RWPE2 (cell line): ENCODE data around the gene FOXRED2.

Experiments used
- ATAC-seq: fragments of 200-7000 bp; cut with Tn5 transposase; 3 replicates; pipeline ENCODE4 v1.9.1; 2021; ENCODE audit warnings: low read depth
- DNase-seq: peaks from one replicate; pipeline ENCODE4 v3.0.0-alpha.2; 2020; ENCODE audit warnings: low spot score
- H3K27ac ChIP-seq: fragments of 450-650 bp; 2 replicates; pipeline ENCODE4 v1.5.1; 2017; ENCODE audit warnings: mild to moderate bottlenecking; ENCODE audit not compliant: poor library complexity, severe bottlenecking
- H3K27me3 ChIP-seq: fragments of 250-450 bp; sonication (Bioruptor Pico); 2 replicates; pipeline ENCODE4 v1.5.1; 2021; ENCODE audit warnings: mild to moderate bottlenecking, moderate library complexity; ENCODE audit not compliant: insufficient read depth, poor library complexity, severe bottlenecking
- H3K36me3 ChIP-seq: fragments of 250-450 bp; sonication (Bioruptor Pico); 2 replicates; pipeline ENCODE4 v1.5.1; 2020; ENCODE audit warnings: low read depth, mild to moderate bottlenecking, moderate library complexity
- H3K4me1 ChIP-seq: fragments of 250-450 bp; sonication (Bioruptor Pico); 2 replicates; pipeline ENCODE4 v1.5.1; 2021; ENCODE audit warnings: mild to moderate bottlenecking, moderate library complexity; ENCODE audit not compliant: insufficient read depth, poor library complexity, severe bottlenecking
- H3K4me3 ChIP-seq: fragments of 250-450 bp; sonication (Bioruptor Pico); 2 replicates; pipeline ENCODE4 v1.5.1; 2021; ENCODE audit warnings: mild to moderate bottlenecking, moderate library complexity; ENCODE audit not compliant: severe bottlenecking
- H3K9me3 ChIP-seq: fragments of 250-450 bp; sonication (Bioruptor Pico); 2 replicates; pipeline ENCODE4 v1.5.1; 2021; ENCODE audit warnings: mild to moderate bottlenecking, moderate library complexity; ENCODE audit not compliant: severe bottlenecking
- TF ChIP-seq, protein P1 (sequence below): fragments of 450-650 bp; IDR thresholded peaks from one replicate; pipeline ENCODE4 v1.5.1; 2017; ENCODE audit warnings: mild to moderate bottlenecking, moderate library complexity; ENCODE audit not compliant: poor library complexity, severe bottlenecking

Gene FOXRED2

DNA sequence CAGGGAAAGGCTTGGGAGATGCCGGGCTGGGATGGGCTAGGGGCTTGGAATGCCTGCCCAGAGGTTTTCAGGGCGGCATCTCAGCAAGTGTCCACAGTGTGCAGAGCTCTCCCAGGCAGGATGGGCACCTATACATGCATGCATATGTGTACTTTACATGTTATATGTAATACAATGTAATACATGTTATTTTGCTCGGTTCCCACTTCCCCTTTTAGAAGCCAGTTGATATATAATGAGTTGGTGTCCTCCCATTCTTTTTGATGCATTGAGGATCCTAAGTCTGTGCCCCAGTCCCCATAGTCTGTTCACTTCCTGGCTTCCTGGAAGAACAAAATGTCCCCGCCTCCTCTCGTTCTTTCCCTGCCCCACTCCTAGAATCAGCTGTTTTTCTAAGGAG is 42.2 kb upstream of the FOXRED2 start:
- ATAC-seq: no peak
- H3K9me3 ChIP-seq: no peaks in the 10 kb centered on the region
- no peak overlapping the region for H3K27ac ChIP-seq
- no peaks in the 10 kb centered on the region for H3K36me3 ChIP-seq
- no peak overlapping the region for H3K4me3 ChIP-seq
- H3K27me3 ChIP-seq: no peaks in the 10 kb centered on the region
- peaks cover 9% of the 10 kb centered on the region for H3K4me1 ChIP-seq
- TF ChIP-seq, protein P1, sequence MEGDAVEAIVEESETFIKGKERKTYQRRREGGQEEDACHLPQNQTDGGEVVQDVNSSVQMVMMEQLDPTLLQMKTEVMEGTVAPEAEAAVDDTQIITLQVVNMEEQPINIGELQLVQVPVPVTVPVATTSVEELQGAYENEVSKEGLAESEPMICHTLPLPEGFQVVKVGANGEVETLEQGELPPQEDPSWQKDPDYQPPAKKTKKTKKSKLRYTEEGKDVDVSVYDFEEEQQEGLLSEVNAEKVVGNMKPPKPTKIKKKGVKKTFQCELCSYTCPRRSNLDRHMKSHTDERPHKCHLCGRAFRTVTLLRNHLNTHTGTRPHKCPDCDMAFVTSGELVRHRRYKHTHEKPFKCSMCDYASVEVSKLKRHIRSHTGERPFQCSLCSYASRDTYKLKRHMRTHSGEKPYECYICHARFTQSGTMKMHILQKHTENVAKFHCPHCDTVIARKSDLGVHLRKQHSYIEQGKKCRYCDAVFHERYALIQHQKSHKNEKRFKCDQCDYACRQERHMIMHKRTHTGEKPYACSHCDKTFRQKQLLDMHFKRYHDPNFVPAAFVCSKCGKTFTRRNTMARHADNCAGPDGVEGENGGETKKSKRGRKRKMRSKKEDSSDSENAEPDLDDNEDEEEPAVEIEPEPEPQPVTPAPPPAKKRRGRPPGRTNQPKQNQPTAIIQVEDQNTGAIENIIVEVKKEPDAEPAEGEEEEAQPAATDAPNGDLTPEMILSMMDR: no peak
- DNase-seq: no peak

DNA sequence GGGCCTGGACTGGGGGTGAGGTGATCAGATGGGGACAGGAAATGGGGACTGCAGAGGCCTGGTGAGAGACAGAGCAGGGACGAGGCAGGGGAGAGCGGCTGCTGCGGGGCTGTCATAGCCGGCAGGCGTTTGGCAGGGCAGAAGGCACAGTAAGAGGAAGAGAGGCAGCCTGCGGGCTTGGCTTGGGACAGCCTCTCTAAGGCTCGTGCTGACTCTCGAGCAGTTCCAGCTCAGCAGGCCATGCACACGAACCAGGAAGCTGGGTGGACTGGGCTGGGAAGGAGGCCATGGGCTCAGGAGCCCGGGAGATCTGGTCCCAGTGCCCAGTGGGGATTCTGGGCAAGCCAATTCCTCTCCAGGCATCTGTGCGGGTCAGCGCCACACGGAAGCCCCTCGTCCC is 41.8 kb upstream of the FOXRED2 start:
- H3K36me3 ChIP-seq: no peaks in the 10 kb centered on the region
- ATAC-seq: no peak
- no peak for DNase-seq
- TF ChIP-seq, protein P1: no peak
- peaks cover 9% of the 10 kb centered on the region for H3K4me1 ChIP-seq
- H3K9me3 ChIP-seq: no peaks in the 10 kb centered on the region
- H3K4me3 ChIP-seq: no peak overlapping the region
- no peak overlapping the region for H3K27ac ChIP-seq
- no peaks in the 10 kb centered on the region for H3K27me3 ChIP-seq

DNA sequence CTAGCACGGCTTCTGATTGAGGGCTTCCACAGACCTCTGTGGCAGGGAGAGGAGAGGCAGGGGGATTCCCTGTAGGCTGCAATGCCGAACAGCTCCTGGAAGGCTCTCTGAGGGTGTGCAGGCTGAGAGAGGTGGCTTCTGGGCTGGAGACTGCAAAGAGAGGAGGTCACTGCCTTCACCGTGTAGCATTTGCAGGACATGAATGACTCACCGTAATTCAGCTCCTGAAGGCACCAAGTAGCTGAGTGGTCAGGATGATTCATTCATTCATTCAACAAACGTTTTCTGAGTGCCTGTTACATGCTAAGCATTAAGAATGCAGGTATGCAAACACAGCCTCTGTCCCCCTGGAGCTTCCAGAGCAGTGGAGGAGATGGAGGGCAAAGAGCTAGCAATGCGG is 40.1 kb upstream of the FOXRED2 start:
- ATAC-seq: peak; percentile 80

DNA sequence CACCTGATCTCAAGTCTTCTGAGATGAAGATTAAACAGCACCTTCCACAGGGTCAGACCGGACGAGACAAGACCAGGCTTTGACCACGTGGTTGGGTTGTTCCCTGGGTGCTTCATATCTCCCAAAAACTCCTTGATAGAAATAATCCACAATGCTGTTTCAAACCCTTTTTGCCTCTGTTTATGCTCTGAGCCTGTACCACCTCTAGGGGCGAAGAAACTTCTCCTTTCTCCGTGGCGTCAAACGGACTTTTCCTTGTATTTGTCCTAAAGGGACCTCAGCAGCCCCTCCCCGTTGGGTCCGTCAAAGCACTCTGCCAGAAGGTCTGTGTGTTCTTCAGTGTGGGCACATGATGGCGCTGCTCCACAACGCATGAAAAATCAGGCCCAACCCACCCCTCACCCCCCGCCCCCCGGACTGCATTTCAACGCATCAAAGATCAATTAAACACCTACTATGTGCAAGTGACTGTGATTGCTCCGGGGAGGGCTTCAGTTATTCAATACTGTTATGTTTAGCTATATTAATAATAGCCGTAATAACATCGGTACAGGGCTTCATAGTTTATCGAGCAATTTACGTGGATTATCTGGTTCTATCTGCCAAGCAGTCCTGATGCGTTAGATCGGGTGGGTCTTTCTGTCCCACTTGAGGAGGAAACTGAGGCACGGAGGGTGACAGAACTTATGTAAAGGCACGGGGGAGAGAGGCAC is 39.4 kb upstream of the FOXRED2 start:
- Histone ChIP-seq H3K27ac (no peak overlapping the region), H3K36me3 (no peaks in the 10 kb centered on the region), H3K4me1 (peaks cover 23% of the 10 kb centered on the region), H3K9me3 (no peaks in the 10 kb centered on the region), H3K4me3 (no peak overlapping the region), H3K27me3 (no peaks in the 10 kb centered on the region)
- no peak for ATAC-seq
- no peak for DNase-seq
- TF ChIP-seq, protein P1: peak; percentile 70

More for the DNA sequence above, 40.1 kb upstream of the FOXRED2 start:
- no peak for DNase-seq
- no peaks in the 10 kb centered on the region for H3K36me3 ChIP-seq
- no peaks in the 10 kb centered on the region for H3K9me3 ChIP-seq
- TF ChIP-seq, protein P1: no peak
- peaks cover 16% of the 10 kb centered on the region for H3K4me1 ChIP-seq
- no peaks in the 10 kb centered on the region for H3K27me3 ChIP-seq
- H3K4me3 ChIP-seq: no peak overlapping the region
- H3K27ac ChIP-seq: no peak overlapping the region

DNA sequence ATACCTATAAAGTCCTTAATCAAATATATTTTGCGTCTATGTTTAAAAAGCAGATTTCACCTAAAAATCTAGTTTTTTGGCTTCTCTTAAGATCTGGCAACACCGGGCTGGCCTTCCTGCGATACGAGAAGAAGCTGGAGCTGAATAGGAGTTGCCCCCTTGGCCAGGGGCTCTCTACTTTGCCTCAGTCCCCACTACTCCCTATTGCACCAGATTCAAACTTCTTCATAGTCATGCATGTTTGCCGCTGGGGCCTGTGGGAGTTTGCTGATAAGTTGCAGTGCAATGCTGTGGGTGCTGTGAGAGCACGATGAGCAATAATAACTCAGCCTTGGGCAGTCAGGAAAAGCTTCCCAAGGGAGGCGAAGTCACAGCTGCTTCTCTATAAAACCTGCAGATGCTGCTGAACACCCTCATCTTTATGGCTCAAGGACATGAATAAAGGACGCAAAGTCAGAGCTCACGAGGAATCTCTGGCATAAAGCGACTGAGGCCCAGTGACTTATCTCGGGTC is 37.3 kb upstream of the FOXRED2 start:
- H3K9me3 ChIP-seq: no peaks in the 10 kb centered on the region
- TF ChIP-seq, protein P1: no peak
- H3K27ac ChIP-seq: peak overlapping the region; percentile 1
- H3K36me3 ChIP-seq: no peaks in the 10 kb centered on the region
- H3K4me3 ChIP-seq: no peak overlapping the region
- DNase-seq: no peak
- H3K27me3 ChIP-seq: no peaks in the 10 kb centered on the region
- H3K4me1 ChIP-seq: peaks cover 27% of the 10 kb centered on the region
- ATAC-seq: no peak
